HFF-Myc (cell line): ENCODE measurements around the gene NIPAL3.

Experiments
- DNase-seq: peaks from one replicate; pipeline ENCODE4 v3.0.0-alpha.2; 2011; ENCODE audit warnings: low read depth; ENCODE audit errors: extremely low read depth
- H3K4me3 ChIP-seq: replicated peaks from 2 replicates; pipeline ENCODE4 v1.5.1; 2011; ENCODE audit warnings: low read depth, mild to moderate bottlenecking, control low read depth, low read length
- CTCF ChIP-seq: IDR thresholded peaks from 2 replicates; pipeline ENCODE4 v1.5.1; 2012; ENCODE audit warnings: mild to moderate bottlenecking, low read depth, low read length, control low read depth; ENCODE audit errors: missing control alignments

The NIPAL3 gene

GRCh38 chr1:24463776-24464735 lies 48.5 kb downstream of the NIPAL3 start:
- no peak overlapping the region for H3K4me3 ChIP-seq
- TF ChIP-seq CTCF: no peak
- DNase-seq: no peak

- H3K4me3 ChIP-seq: no peak overlapping the region
- no peak for TF ChIP-seq CTCF
Measured at GRCh38 chr1:24465099-24465498, 49.5 kb downstream of the NIPAL3 start.

GRCh38 chr1:24465638-24466037 lies 50.0 kb downstream of the NIPAL3 start:
- TF ChIP-seq CTCF: no peak
- H3K4me3 ChIP-seq: no peak overlapping the region
- no peak for DNase-seq

More at GRCh38 chr1:24465099-24465498, 49.5 kb downstream of the NIPAL3 start:
- DNase-seq: no peak

- DNase-seq: no peak
- no peak for TF ChIP-seq CTCF
- H3K4me3 ChIP-seq: no peak overlapping the region
Measured at GRCh38 chr1:24468685-24469316, 53.2 kb downstream of the NIPAL3 start.

- no peak overlapping the region for H3K4me3 ChIP-seq
- no peak for TF ChIP-seq CTCF
- no peak for DNase-seq
Measured at GRCh38 chr1:24470592-24470991, 55.0 kb downstream of the NIPAL3 start.

- no peak for DNase-seq
- no peak for TF ChIP-seq CTCF
- no peak overlapping the region for H3K4me3 ChIP-seq
Measured at GRCh38 chr1:24472527-24473251, 57.1 kb downstream of the NIPAL3 start.
